Upper lobe of right lung (tissue), 1 donor: ENCODE data around the gene CDC42BPA. TPM values are rescaled to one million over a fixed set of nuclear protein-coding genes. Genes with fewer than 3 reads are reported as not detected.

ENCODE experiments used
- ATAC-seq: fragments of 200-7000 bp; cut with Tn5 transposase; one replicate; pipeline ENCODE4 v1.9.1; 2020; ENCODE audit warnings: mild to moderate bottlenecking, moderate library complexity
- DNase-seq: peaks from one replicate; pipeline ENCODE4 v3.0.0-alpha.2; 2020
- H3K27ac ChIP-seq: fragments of 200-600 bp; one replicate; pipeline ENCODE4 v1.8.0; 2022
- H3K27me3 ChIP-seq: fragments of 200-600 bp; one replicate; pipeline ENCODE4 v1.8.0; 2022; ENCODE audit warnings: mild to moderate bottlenecking
- H3K36me3 ChIP-seq: fragments of 200-600 bp; one replicate; pipeline ENCODE4 v1.8.0; 2022
- H3K4me1 ChIP-seq: fragments of 200-600 bp; one replicate; pipeline ENCODE4 v1.8.0; 2022
- H3K4me3 ChIP-seq: fragments of 200-600 bp; one replicate; pipeline ENCODE4 v1.8.0; 2022; ENCODE audit warnings: mild to moderate bottlenecking
- H3K9me3 ChIP-seq: fragments of 200-600 bp; one replicate; pipeline ENCODE4 v1.8.0; 2022
- CTCF ChIP-seq: fragments of 200-600 bp; IDR thresholded peaks from one replicate; pipeline ENCODE4 v1.8.0; 2022; ENCODE audit warnings: antibody characterized with exemption
- intact Hi-C: fragments of 100-400 bp; cut with DNase I; formaldehyde crosslinking; loops from one replicate; pipeline ENCODE4 v1.11.0; 2022
- total RNA-seq: library from RNA; stranded (reverse); fragmentation: NEBNext Ultra II Directional; extraction: Animal tissue kit (Norgen Biotek cat#: 25700); gene quantifications from one replicate; pipeline ENCODE4 v1.2.1, GENCODE V29; 2021
- donor health status: DM: no; HTN: yes; CAD: no; lungs with severe emphysema.

The CDC42BPA gene
- total RNA-seq, 1 donor from 2014 or later: 41.8 TPM

- Histone ChIP-seq H3K9me3 (no peaks in the 10 kb centered on the region), H3K4me1 (peaks cover 8% of the 10 kb centered on the region), H3K36me3 (no peaks in the 10 kb centered on the region), H3K27me3 (no peaks in the 10 kb centered on the region), H3K4me3 (no peak overlapping the region), H3K27ac (no peak overlapping the region)
- TF ChIP-seq CTCF: no peak
- intact Hi-C loops: loop anchor here (10.0 kb wide), 1 partner anchor 87 kb away; the partner anchor contains the start of gene CDC42BPA
- no peak for ATAC-seq
- DNase-seq: no peak
Measured at GRCh38 chr1:227228201-227228600, 90.1 kb downstream of the CDC42BPA start.

- H3K9me3 ChIP-seq: no peaks in the 10 kb centered on the region
- H3K36me3 ChIP-seq: no peaks in the 10 kb centered on the region
- peaks cover 8% of the 10 kb centered on the region for H3K4me1 ChIP-seq
- no peak overlapping the region for H3K4me3 ChIP-seq
- H3K27ac ChIP-seq: no peak overlapping the region
- H3K27me3 ChIP-seq: no peaks in the 10 kb centered on the region
- ATAC-seq: no peak
- intact Hi-C loops: loop anchor here (10.0 kb wide), 1 partner anchor 87 kb away; the partner anchor contains the start of gene CDC42BPA
- no peak for TF ChIP-seq CTCF
- DNase-seq: no peak
Measured at GRCh38 chr1:227227761-227228160, 90.5 kb downstream of the CDC42BPA start.

- ATAC-seq (peak; percentile 78), DNase-seq (no peak)
- no peaks in the 10 kb centered on the region for H3K9me3 ChIP-seq
- no peaks in the 10 kb centered on the region for H3K27me3 ChIP-seq
- H3K27ac ChIP-seq: no peak overlapping the region
- no peak overlapping the region for H3K4me3 ChIP-seq
- no peak for TF ChIP-seq CTCF
- no peaks in the 10 kb centered on the region for H3K36me3 ChIP-seq
- intact Hi-C loops: loop anchor here (10.0 kb wide), 1 partner anchor 89 kb away; the partner anchor contains the start of gene CDC42BPA
- H3K4me1 ChIP-seq: peaks cover 8% of the 10 kb centered on the region
Measured at GRCh38 chr1:227225715-227226346, 92.5 kb downstream of the CDC42BPA start.

- no peaks in the 10 kb centered on the region for H3K36me3 ChIP-seq
- no peaks in the 10 kb centered on the region for H3K9me3 ChIP-seq
- no peak overlapping the region for H3K4me3 ChIP-seq
- H3K4me1 ChIP-seq: peaks cover 8% of the 10 kb centered on the region
- no peaks in the 10 kb centered on the region for H3K27me3 ChIP-seq
- H3K27ac ChIP-seq: no peak overlapping the region
- DNase-seq: no peak
- no peak for TF ChIP-seq CTCF
- intact Hi-C loops: loop anchor here (10.0 kb wide), 1 partner anchor 92 kb away; the partner anchor contains the start of gene CDC42BPA
- no peak for ATAC-seq
Measured at GRCh38 chr1:227223171-227223806, 95.0 kb downstream of the CDC42BPA start.

GRCh38 chr1:227219715-227220292 lies 98.5 kb downstream of the CDC42BPA start:
- Histone ChIP-seq H3K36me3 (no peaks in the 10 kb centered on the region), H3K4me3 (no peak overlapping the region), H3K27ac (no peak overlapping the region), H3K27me3 (no peaks in the 10 kb centered on the region), H3K9me3 (no peaks in the 10 kb centered on the region), H3K4me1 (no peaks in the 10 kb centered on the region)
- TF ChIP-seq CTCF: no peak
- no peak for ATAC-seq
- intact Hi-C loops: loop anchor here (10.0 kb wide), 1 partner anchor 95 kb away; the partner anchor contains the start of gene CDC42BPA
- DNase-seq: no peak
